Measurements from ENCODE around the gene PARD3B.

The PARD3B gene

GRCh38 chr2:205145888-205146287, 600.6 kb downstream of the PARD3B start:
- no peaks in the 10 kb centered on the region for H3K79me2 ChIP-seq (ENCODE audit: low read length)

GRCh38 chr2:205148755-205149154, 603.5 kb downstream of the PARD3B start:
- no peak for DNase-seq
- H3K36me3 ChIP-seq (replicated peaks; ENCODE audit: insufficient read depth, low read length), result no peaks in the 10 kb centered on the region

More at GRCh38 chr2:205145888-205146287, 600.6 kb downstream of the PARD3B start:
- Histone ChIP-seq H4K20me1 (ENCODE audit: insufficient read depth, low read length) (no peaks in the 10 kb centered on the region), H3K9me2 (replicated peaks; ENCODE audit: insufficient read depth, low read length) (no peaks in the 10 kb centered on the region), H3K9ac (ENCODE audit: low read length) (no peak overlapping the region), H3K4me1 (ENCODE audit: low read length) (no peaks in the 10 kb centered on the region), H3K27ac (ENCODE audit: low read length) (no peak overlapping the region), H2AFZ (ENCODE audit: low read length) (no peak overlapping the region), H3K4me3 (ENCODE audit: low read length) (no peak overlapping the region), H3K36me3 (replicated peaks; ENCODE audit: insufficient read depth, low read length) (no peaks in the 10 kb centered on the region), H3K9me3 (replicated peaks; ENCODE audit: insufficient read depth, low read length) (no peaks in the 10 kb centered on the region), H3K4me2 (ENCODE audit: low read depth, low read length) (no peak overlapping the region), H3F3A (ENCODE audit: insufficient read depth, low read length) (no peaks in the 10 kb centered on the region), H3K27me3 (replicated peaks; ENCODE audit: insufficient read depth, low read length) (no peaks in the 10 kb centered on the region)
- TF ChIP-seq EZH2phosphoT487 (IDR thresholded peaks at IDR 0.05; ENCODE audit: low read length), result no peak
- TF ChIP-seq EZH2 (optimal IDR thresholded peaks at IDR 0.05; ENCODE audit: low read depth, low read length), result no peak
- TF ChIP-seq CTCF (IDR thresholded peaks at IDR 0.05; ENCODE audit: low read length), result no peak
- no peak for DNase-seq

GRCh38 chr2:205156457-205156856, 611.2 kb downstream of the PARD3B start:
- Histone ChIP-seq H3K36me3 (replicated peaks; ENCODE audit: insufficient read depth, low read length) (no peaks in the 10 kb centered on the region), H3K27ac (ENCODE audit: low read length) (no peak overlapping the region), H3F3A (ENCODE audit: insufficient read depth, low read length) (no peaks in the 10 kb centered on the region), H4K20me1 (ENCODE audit: insufficient read depth, low read length) (no peaks in the 10 kb centered on the region), H3K9ac (ENCODE audit: low read length) (no peak overlapping the region), H3K27me3 (replicated peaks; ENCODE audit: insufficient read depth, low read length) (peaks cover 16% of the 10 kb centered on the region; the same call in 1 of the 2 replicates), H3K79me2 (ENCODE audit: low read length) (no peaks in the 10 kb centered on the region), H3K9me2 (replicated peaks; ENCODE audit: insufficient read depth, low read length) (no peaks in the 10 kb centered on the region), H2AFZ (ENCODE audit: low read length) (no peak overlapping the region), H3K4me2 (ENCODE audit: low read depth, low read length) (no peak overlapping the region), H3K9me3 (replicated peaks; ENCODE audit: insufficient read depth, low read length) (no peaks in the 10 kb centered on the region), H3K4me1 (ENCODE audit: low read length) (peaks cover 9% of the 10 kb centered on the region), H3K4me3 (ENCODE audit: low read length) (no peak overlapping the region)
- TF ChIP-seq EZH2 (optimal IDR thresholded peaks at IDR 0.05; ENCODE audit: low read depth, low read length) (no peak), EZH2phosphoT487 (IDR thresholded peaks at IDR 0.05; ENCODE audit: low read length) (no peak), CTCF (IDR thresholded peaks at IDR 0.05; ENCODE audit: low read length) (no peak)
- no peak for DNase-seq

More at GRCh38 chr2:205148755-205149154, 603.5 kb downstream of the PARD3B start:
- Histone ChIP-seq H3K4me3 (ENCODE audit: low read length) (no peak overlapping the region), H3F3A (ENCODE audit: insufficient read depth, low read length) (no peaks in the 10 kb centered on the region), H3K9me2 (replicated peaks; ENCODE audit: insufficient read depth, low read length) (no peaks in the 10 kb centered on the region), H2AFZ (ENCODE audit: low read length) (no peak overlapping the region), H3K27me3 (replicated peaks; ENCODE audit: insufficient read depth, low read length) (no peaks in the 10 kb centered on the region), H4K20me1 (ENCODE audit: insufficient read depth, low read length) (no peaks in the 10 kb centered on the region), H3K9ac (ENCODE audit: low read length) (no peak overlapping the region), H3K79me2 (ENCODE audit: low read length) (no peaks in the 10 kb centered on the region), H3K4me1 (ENCODE audit: low read length) (no peaks in the 10 kb centered on the region), H3K4me2 (ENCODE audit: low read depth, low read length) (no peak overlapping the region), H3K27ac (ENCODE audit: low read length) (no peak overlapping the region), H3K9me3 (replicated peaks; ENCODE audit: insufficient read depth, low read length) (no peaks in the 10 kb centered on the region)
- no peak for TF ChIP-seq EZH2phosphoT487 (IDR thresholded peaks at IDR 0.05; ENCODE audit: low read length)
- no peak for TF ChIP-seq EZH2 (optimal IDR thresholded peaks at IDR 0.05; ENCODE audit: low read depth, low read length)

GRCh38 chr2:205158404-205158803, 613.1 kb downstream of the PARD3B start:
- Histone ChIP-seq H2AFZ (ENCODE audit: low read length) (no peak overlapping the region), H3K4me1 (ENCODE audit: low read length) (peaks cover 15% of the 10 kb centered on the region), H3K27me3 (replicated peaks; ENCODE audit: insufficient read depth, low read length) (peaks cover 24% of the 10 kb centered on the region; the same call in 1 of the 2 replicates), H3F3A (ENCODE audit: insufficient read depth, low read length) (no peaks in the 10 kb centered on the region), H3K27ac (ENCODE audit: low read length) (no peak overlapping the region), H3K36me3 (replicated peaks; ENCODE audit: insufficient read depth, low read length) (no peaks in the 10 kb centered on the region), H3K9me2 (replicated peaks; ENCODE audit: insufficient read depth, low read length) (no peaks in the 10 kb centered on the region), H3K9ac (ENCODE audit: low read length) (no peak overlapping the region), H3K9me3 (replicated peaks; ENCODE audit: insufficient read depth, low read length) (no peaks in the 10 kb centered on the region), H3K79me2 (ENCODE audit: low read length) (no peaks in the 10 kb centered on the region), H3K4me2 (ENCODE audit: low read depth, low read length) (no peak overlapping the region), H3K4me3 (ENCODE audit: low read length) (no peak overlapping the region), H4K20me1 (ENCODE audit: insufficient read depth, low read length) (no peaks in the 10 kb centered on the region)
- TF ChIP-seq EZH2 (optimal IDR thresholded peaks at IDR 0.05; ENCODE audit: low read depth, low read length), result no peak
- TF ChIP-seq CTCF (IDR thresholded peaks at IDR 0.05; ENCODE audit: low read length), result no peak
- no peak for TF ChIP-seq EZH2phosphoT487 (IDR thresholded peaks at IDR 0.05; ENCODE audit: low read length)
- DNase-seq, result no peak

Measured in MM.1S (cell line).